GM19023 (cell line): ENCODE data around the gene TXNDC11.

Experiments
- ATAC-seq: cut with Tn5 transposase; IDR thresholded peaks from one replicate; pipeline ENCODE4 v1.9.1; 2021; ENCODE audit warnings: mild to moderate bottlenecking, moderate library complexity; ENCODE audit not compliant: unreplicated experiment

The TXNDC11 gene

DNA sequence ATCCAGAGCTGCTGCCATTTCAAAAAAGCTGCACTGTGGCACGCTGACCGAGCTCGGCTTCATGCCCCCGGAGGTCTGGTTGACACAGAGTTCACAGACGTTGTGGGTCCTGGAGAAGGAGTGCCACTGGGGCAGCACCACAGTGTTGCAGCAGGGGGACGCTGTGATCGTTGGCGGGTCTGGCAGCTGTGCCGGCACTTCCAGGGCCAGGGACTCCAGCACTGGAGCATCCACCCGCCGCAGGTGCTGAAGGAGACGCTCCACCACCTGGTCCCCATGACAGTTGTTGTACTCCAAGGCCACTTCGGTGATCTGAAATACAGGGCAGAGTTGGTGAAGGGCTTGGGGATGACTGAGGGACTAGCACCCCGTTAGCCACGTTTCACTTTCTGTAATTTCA is 50.9 kb downstream of the TXNDC11 start:
- ATAC-seq = no peak

DNA sequence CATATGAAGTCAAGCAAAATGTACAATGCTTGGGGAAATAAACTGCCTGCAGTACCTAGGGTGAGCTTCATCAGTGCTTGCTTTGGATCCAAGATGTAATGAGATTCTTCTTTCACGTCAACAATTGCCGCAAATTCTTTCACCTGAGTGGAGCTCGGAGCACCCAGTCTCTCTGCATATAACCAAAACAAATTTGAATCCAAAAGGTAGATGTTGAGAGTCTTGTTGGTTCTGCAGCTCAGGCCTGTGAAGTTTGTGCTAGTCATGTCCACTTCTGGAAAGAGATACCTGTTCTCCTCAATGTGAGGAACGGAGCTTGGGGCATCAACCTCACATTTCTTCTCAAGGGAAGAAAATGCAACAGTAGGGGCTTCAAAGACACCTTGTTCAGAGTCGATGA is 51.4 kb downstream of the TXNDC11 start:
- ATAC-seq = no peak

DNA sequence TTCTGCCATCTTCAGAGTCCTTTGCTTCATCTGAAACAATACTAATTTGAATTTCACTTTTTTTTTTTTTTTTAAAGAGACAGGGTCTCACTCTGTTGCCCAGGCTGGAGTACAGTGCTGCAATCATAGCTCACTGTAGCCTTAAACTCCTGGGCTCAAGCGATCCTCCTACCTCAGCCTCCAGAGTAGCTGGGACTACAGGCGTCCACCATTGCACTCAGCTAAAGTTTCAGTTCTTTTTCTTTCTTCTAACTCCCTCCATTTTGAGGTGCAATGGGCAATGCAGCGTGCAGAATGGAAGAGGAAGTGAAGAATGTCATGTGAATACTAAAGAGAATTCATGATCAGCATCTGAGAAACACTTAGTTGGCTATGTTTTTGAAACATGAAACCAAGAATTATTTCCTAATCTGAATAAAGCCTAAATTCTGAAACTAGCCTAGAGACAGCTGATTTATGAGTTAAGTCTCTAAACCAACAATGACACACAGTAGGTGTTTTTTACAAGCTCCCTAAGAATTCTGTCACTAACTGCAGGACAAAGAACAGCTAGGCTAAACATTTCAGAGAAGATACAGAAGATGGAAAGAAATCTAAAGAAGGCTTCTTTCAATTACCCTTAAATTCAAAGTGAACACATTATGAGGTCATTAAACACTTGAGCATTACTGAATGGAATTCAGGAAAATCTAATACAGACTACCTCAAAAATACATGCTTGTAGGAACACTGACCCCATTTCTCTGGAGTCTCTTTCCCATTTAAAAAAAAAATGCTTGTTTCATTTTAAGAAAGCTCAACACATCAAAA is 53.4 kb downstream of the TXNDC11 start:
- peak; percentile 74 for ATAC-seq

DNA sequence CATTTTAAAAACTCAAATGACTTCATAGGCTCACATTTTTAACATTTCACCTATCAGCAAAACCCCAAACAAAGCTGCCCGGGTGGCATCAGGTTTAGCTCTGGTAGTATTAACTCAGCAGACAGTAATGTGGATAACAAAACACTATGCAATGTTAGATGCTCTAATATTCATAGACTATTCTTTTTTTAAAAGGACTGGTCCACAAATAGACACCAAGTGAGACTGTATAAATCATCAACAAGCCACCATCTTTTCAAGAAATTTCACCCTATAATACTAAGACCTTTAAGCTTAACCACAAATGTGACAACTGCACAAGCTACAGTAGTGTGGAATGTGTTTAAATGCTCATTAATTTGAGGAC is 54.2 kb downstream of the TXNDC11 start:
- ATAC-seq = no peak

- ATAC-seq = no peak
These were observed 54.8 kb downstream of the TXNDC11 start for GRCh38 chr16:11687601-11688519.

DNA sequence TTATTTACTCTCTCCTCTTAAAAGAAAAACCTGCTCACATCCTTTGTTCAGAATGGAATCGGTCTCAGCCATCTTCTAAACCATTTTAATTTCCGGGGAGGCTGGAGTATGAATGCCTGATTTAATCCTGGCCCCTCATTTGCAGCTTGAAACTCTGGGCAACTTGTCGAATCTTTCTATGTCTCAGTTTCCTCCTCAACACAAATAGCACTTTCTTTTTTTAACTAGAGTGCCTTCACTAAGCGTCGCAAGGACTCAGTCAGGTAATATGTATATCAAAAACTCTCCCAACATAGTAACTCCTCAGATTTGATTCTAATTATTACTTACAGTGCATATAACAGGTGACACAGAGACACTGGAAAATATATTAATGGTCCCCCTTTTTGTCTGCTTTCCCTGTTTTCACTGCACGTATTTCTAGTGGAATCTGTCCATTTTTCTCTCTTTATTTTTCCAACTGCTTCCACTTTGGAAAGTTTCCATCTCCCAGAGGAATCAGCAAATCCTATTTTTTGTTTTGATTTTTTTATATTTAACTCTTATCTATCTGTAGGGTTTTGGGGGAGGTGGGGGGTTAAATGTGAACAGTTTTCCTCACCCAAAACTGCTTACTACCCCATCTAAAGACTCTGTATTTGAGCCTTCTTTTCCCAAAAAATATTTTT is 55.8 kb downstream of the TXNDC11 start:
- no peak for ATAC-seq

- no peak for ATAC-seq
These were observed 56.6 kb downstream of the TXNDC11 start for GRCh38 chr16:11685844-11686618.

DNA sequence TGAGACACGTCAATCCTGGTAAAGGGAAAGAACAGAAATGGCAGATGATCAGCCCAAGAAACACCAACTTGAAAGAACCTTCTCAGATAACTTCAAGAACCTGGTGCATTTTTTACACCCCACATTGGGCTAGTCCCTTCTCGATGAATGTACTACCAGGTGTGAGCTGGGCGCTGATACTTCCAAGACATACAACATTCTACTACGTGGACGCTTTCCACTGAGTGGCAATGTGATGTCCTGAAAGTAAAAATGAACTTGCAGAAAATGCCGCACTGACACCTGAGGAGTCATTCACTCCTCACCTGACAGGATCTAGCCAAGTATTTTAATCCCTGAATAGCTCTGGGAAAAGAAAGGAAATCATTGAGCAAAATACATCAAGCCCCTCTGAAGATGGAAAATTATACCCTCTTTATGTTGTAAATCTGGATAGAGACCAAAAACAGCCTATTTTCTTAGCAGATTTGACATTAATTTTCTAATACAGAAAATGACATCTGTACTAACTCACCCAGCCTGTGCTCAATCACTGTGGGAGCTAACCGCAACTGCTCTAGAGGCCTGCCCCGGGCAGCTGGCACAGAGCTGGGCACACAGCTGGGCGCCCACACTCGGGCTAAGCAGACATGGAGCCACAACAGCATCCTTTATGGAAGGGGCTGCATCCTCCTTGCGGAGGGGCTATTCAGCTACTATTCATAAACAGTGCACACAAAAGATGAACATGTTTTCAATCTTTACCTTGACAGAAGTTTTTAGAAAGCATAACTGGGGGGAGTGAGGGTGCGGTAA is 58.2 kb downstream of the TXNDC11 start:
- ATAC-seq = no peak

DNA sequence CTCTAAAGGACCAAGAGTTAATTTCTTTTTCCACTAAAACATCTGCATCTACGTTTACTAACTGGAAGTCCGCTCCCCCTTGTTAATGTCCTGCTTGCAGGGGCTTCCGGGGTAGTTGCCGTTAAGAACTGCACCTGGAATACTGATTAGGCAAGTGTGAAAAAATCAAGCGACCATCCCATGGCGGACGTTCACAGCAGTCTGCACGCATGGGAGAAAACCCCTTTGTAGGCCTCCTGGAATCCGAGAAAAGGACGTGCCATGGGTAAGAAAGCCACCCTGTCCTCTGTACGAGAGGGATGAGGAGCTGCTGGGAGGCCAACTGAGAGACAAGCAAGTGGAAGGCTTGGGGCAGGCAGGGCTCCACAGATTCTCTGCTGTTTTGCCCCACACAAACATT is 59.5 kb downstream of the TXNDC11 start:
- ATAC-seq = no peak

GRCh38 chr16:11682655-11683096 is 60.0 kb downstream of the TXNDC11 start:
- ATAC-seq = peak; percentile 28

DNA sequence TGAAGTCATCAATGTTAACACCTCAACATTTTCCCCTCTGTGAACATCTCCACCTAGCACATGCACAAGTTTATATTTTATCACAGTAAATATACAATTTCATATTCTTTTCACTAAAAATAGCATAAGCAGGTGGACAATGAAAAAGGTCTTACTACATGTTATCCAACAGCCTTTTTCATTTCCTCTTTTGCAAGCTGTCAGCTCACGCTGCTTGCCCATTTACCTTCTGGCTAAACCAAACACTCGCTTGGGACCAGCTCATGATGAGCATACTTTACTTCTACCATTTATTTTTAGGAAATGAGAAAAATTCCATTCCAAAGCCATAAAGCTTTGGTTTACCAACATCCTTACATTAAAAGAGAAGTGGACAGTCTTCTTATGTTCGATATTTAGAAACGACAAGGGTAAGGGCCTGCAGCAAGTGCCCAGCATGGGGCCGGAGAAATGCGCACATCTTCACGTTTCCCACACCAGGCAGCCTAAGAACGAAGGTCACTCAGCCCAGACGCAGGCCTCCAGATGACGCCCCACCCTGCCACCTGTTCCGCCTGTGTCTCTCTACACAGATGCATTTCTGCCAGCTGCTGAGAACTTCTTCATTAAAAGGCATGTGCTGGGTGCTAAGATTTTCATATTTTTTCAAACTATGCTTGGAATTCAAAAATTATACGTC is 60.5 kb downstream of the TXNDC11 start:
- peak; percentile 55 for ATAC-seq

- no peak for ATAC-seq
These were observed 61.1 kb downstream of the TXNDC11 start for GRCh38 chr16:11681556-11681955.

- no peak for ATAC-seq
These were observed 62.4 kb downstream of the TXNDC11 start for GRCh38 chr16:11679941-11680911.

GRCh38 chr16:11679250-11679649 is 63.4 kb downstream of the TXNDC11 start:
- ATAC-seq = no peak

GRCh38 chr16:11677959-11678881 is 64.4 kb downstream of the TXNDC11 start:
- no peak for ATAC-seq

DNA sequence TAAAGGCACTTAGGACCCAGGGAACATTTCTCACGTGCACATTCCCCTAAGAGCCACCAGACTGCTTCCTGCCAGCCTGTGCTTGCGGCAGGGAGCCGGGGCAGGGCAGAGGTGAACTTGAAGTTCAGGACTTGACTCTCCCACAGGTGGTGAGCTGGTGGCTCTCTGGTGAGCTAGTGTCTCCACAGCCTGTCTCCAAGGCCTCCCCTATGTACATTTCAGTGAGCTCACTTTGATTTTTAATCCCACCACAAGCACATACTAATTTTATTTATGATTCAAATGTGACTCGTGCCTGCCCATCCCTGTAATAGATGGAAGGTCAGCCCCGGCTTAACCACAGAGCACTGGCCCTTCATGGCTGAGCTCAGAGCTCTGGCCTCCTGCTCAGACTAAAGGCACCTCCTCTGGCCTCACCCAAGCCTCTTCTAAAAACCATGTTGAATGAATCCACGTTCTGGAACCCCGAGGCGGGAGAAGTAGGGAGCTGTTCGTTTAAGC is 65.2 kb downstream of the TXNDC11 start:
- ATAC-seq = no peak

- no peak for ATAC-seq
These were observed 65.9 kb downstream of the TXNDC11 start for GRCh38 chr16:11676799-11677198.
